Hepatocyte (in vitro differentiated cells): ENCODE results near the gene ADAMTS15. TPM values are rescaled to one million over a fixed set of nuclear protein-coding genes. Genes with fewer than 3 reads are reported as not detected.

Source experiments
- DNase-seq: peaks from one replicate; pipeline ENCODE4 v3.0.0-alpha.2; 2016; ENCODE audit warnings: low spot score
- H2AFZ ChIP-seq: fragments of 200-600 bp; sonication (generic); 2 replicates; pipeline ENCODE4 v1.6.0; 2016; ENCODE audit warnings: antibody characterized with exemption, mild to moderate bottlenecking
- H3K27ac ChIP-seq: fragments of 200-600 bp; sonication (generic); 2 replicates; pipeline ENCODE4 v1.5.1; 2016; ENCODE audit warnings: mild to moderate bottlenecking
- H3K27me3 ChIP-seq: fragments of 200-600 bp; sonication (generic); 2 replicates; pipeline ENCODE4 v1.6.1; 2016
- H3K36me3 ChIP-seq: fragments of 200-600 bp; sonication (generic); replicated peaks from 2 replicates; pipeline ENCODE4 v1.5.1; 2016; ENCODE audit warnings: low read depth; ENCODE audit not compliant: insufficient read depth
- H3K4me1 ChIP-seq: fragments of 200-600 bp; sonication (generic); 2 replicates; pipeline ENCODE4 v1.5.1; 2016; ENCODE audit warnings: mild to moderate bottlenecking, moderate library complexity; ENCODE audit not compliant: insufficient read depth
- H3K4me2 ChIP-seq: fragments of 200-600 bp; sonication (generic); 2 replicates; pipeline ENCODE4 v1.6.0; 2016
- H3K4me3 ChIP-seq: fragments of 200-600 bp; sonication (generic); 2 replicates; pipeline ENCODE4 v1.5.1; 2016; ENCODE audit warnings: mild to moderate bottlenecking
- H3K79me2 ChIP-seq: fragments of 200-600 bp; sonication (generic); 2 replicates; pipeline ENCODE4 v1.6.0; 2017; ENCODE audit warnings: mild to moderate bottlenecking
- H3K9me2 ChIP-seq: fragments of 200-600 bp; sonication (generic); replicated peaks from 2 replicates; pipeline ENCODE4 v1.6.0; 2017; ENCODE audit warnings: mild to moderate bottlenecking; ENCODE audit not compliant: insufficient read depth
- H3K9me3 ChIP-seq: fragments of 200-600 bp; sonication (generic); 2 replicates; pipeline ENCODE4 v1.5.1; 2016; ENCODE audit warnings: low read depth, mild to moderate bottlenecking
- H4K20me1 ChIP-seq: fragments of 200-600 bp; sonication (generic); 2 replicates; pipeline ENCODE4 v1.6.0; 2016; ENCODE audit warnings: mild to moderate bottlenecking; ENCODE audit not compliant: insufficient read depth, poor library complexity, severe bottlenecking
- CTCF ChIP-seq: fragments of 200-600 bp; sonication (generic); IDR thresholded peaks from 2 replicates; pipeline ENCODE4 v1.5.1; 2016; ENCODE audit warnings: antibody characterized with exemption, mild to moderate bottlenecking; ENCODE audit not compliant: poor library complexity
- EZH2 ChIP-seq: fragments of 200-600 bp; sonication (generic); IDR thresholded peaks from 2 replicates; pipeline ENCODE4 v1.6.1; 2016; ENCODE audit warnings: antibody characterized with exemption, mild to moderate bottlenecking, borderline replicate concordance
- EZH2phosphoT487 ChIP-seq: fragments of 200-600 bp; sonication (generic); IDR thresholded peaks from one replicate; pipeline ENCODE4 v1.6.1; 2018; ENCODE audit warnings: antibody characterized with exemption, mild to moderate bottlenecking, low read depth, moderate library complexity; ENCODE audit not compliant: unreplicated experiment, severe bottlenecking
- whole genome bisulfite sequencing: methylation state at CpG from one replicate; pipeline ENCODE4 v1.1.6; 2016; ENCODE audit warnings: low lambda C conversion rate; ENCODE audit errors: missing lambda C conversion rate; 5-methylcytosine and 5-hydroxymethylcytosine counted together
- polyA plus RNA-seq: library from polyadenylated mRNA; unstranded; fragments of >200 nt; fragmentation: Nextera tagmentation; extraction: Ambion mirVana; gene quantifications from 2 replicates; pipeline ENCODE4 v1.2.1, GENCODE V29; 2016
- total RNA-seq: library from RNA; depleted of rRNA; stranded (reverse); fragments of >200 nt; gene quantifications from 2 replicates; pipeline ENCODE4 v1.2.3, GENCODE V29; 2014

The ADAMTS15 gene
- total and polyA plus RNA-seq, 2 experiments from 2014 or later = 4.5 to 14.6 TPM

GRCh38 chr11:130478881-130479280, 30.4 kb downstream of the ADAMTS15 start:
- no peaks in the 10 kb centered on the region for H3K36me3 ChIP-seq
- TF ChIP-seq CTCF (no peak), EZH2phosphoT487 (no peak), EZH2 (no peak)
- H3K27ac ChIP-seq = peak overlapping the region; percentile 92
- H3K9me2 ChIP-seq = no peaks in the 10 kb centered on the region
- H3K4me1 ChIP-seq = peaks cover 21% of the 10 kb centered on the region
- no peaks in the 10 kb centered on the region for H3K9me3 ChIP-seq
- no peak overlapping the region for H2AFZ ChIP-seq
- no peak overlapping the region for H3K4me3 ChIP-seq
- H3K27me3 ChIP-seq = no peaks in the 10 kb centered on the region
- no peaks in the 10 kb centered on the region for H4K20me1 ChIP-seq
- DNase-seq = no peak
- H3K4me2 ChIP-seq = peak overlapping the region; percentile 2
- H3K79me2 ChIP-seq = no peaks in the 10 kb centered on the region
- WGBS = 82% methylated on average over 4 of the region's 4 CpGs

GRCh38 chr11:130480186-130480585, 31.7 kb downstream of the ADAMTS15 start:
- no peaks in the 10 kb centered on the region for H3K9me2 ChIP-seq
- TF ChIP-seq EZH2 (no peak), EZH2phosphoT487 (no peak), CTCF (no peak)
- WGBS = 60% methylated on average over 5 of the region's 5 CpGs
- no peaks in the 10 kb centered on the region for H3K9me3 ChIP-seq
- peaks cover 21% of the 10 kb centered on the region for H3K4me1 ChIP-seq
- no peaks in the 10 kb centered on the region for H3K36me3 ChIP-seq
- H3K4me2 ChIP-seq = no peak overlapping the region
- DNase-seq = no peak
- peak overlapping the region; percentile 92 for H3K27ac ChIP-seq
- no peak overlapping the region for H2AFZ ChIP-seq
- no peaks in the 10 kb centered on the region for H3K79me2 ChIP-seq
- H3K4me3 ChIP-seq = no peak overlapping the region
- H4K20me1 ChIP-seq = no peaks in the 10 kb centered on the region
- H3K27me3 ChIP-seq = no peaks in the 10 kb centered on the region

- WGBS = 82% methylated on average over 5 of the region's 5 CpGs
- Histone ChIP-seq H4K20me1 (no peaks in the 10 kb centered on the region), H3K79me2 (no peaks in the 10 kb centered on the region), H3K4me3 (no peak overlapping the region), H3K4me2 (no peak overlapping the region), H3K36me3 (no peaks in the 10 kb centered on the region), H3K4me1 (peaks cover 21% of the 10 kb centered on the region), H3K9me3 (no peaks in the 10 kb centered on the region), H2AFZ (no peak overlapping the region), H3K27ac (peak overlapping the region; percentile 32), H3K9me2 (no peaks in the 10 kb centered on the region), H3K27me3 (no peaks in the 10 kb centered on the region)
- DNase-seq = no peak
- no peak for TF ChIP-seq EZH2phosphoT487
- no peak for TF ChIP-seq EZH2
- TF ChIP-seq CTCF = no peak
Observed at GRCh38 chr11:130480711-130481140, 32.3 kb downstream of the ADAMTS15 start.

GRCh38 chr11:130483124-130483523, 34.7 kb downstream of the ADAMTS15 start:
- Histone ChIP-seq H3K4me3 (no peak overlapping the region), H3K9me2 (no peaks in the 10 kb centered on the region), H3K4me1 (peaks cover 15% of the 10 kb centered on the region), H3K4me2 (no peak overlapping the region), H3K79me2 (no peaks in the 10 kb centered on the region), H4K20me1 (no peaks in the 10 kb centered on the region), H3K27me3 (no peaks in the 10 kb centered on the region), H2AFZ (no peak overlapping the region), H3K9me3 (no peaks in the 10 kb centered on the region), H3K27ac (no peak overlapping the region), H3K36me3 (no peaks in the 10 kb centered on the region)
- no peak for DNase-seq
- WGBS = 95% methylated on average over 5 of the region's 5 CpGs
- TF ChIP-seq CTCF (no peak), EZH2phosphoT487 (no peak), EZH2 (no peak)
